Measurements from ENCODE around the gene LSG1.

DNA sequence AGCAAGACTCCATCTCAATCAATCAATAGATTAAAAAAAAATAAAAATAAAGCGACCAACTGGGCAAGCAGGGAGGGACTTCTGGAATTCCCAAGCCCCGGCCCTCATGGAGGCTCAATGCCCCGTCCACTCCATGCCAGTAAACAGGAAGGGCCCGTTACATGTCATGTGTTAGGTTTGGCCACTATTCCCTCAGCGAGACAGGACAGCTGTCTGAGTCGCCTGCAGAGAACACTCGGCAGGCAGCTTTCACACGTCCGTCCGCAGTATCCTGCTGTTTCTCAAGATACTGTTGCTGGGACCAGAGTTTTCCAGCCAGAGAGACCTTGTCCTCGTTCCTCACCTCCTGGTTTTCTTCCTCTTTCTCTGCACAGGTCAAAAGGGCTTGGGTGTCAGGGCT is 56.8 kb downstream of the LSG1 start:
- TF ChIP-seq REST (IDR thresholded peaks at IDR 0.05; ENCODE audit: borderline replicate concordance) (no peak), RAD21 (conservative IDR thresholded peaks at IDR 0.05) (no peak), POLR2AphosphoS5 (IDR thresholded peaks at IDR 0.05) (no peak), SMC3 (conservative IDR thresholded peaks at IDR 0.05; ENCODE audit: poor library complexity) (no peak)
- TF ChIP-seq, protein P1, sequence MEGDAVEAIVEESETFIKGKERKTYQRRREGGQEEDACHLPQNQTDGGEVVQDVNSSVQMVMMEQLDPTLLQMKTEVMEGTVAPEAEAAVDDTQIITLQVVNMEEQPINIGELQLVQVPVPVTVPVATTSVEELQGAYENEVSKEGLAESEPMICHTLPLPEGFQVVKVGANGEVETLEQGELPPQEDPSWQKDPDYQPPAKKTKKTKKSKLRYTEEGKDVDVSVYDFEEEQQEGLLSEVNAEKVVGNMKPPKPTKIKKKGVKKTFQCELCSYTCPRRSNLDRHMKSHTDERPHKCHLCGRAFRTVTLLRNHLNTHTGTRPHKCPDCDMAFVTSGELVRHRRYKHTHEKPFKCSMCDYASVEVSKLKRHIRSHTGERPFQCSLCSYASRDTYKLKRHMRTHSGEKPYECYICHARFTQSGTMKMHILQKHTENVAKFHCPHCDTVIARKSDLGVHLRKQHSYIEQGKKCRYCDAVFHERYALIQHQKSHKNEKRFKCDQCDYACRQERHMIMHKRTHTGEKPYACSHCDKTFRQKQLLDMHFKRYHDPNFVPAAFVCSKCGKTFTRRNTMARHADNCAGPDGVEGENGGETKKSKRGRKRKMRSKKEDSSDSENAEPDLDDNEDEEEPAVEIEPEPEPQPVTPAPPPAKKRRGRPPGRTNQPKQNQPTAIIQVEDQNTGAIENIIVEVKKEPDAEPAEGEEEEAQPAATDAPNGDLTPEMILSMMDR (IDR thresholded peaks at IDR 0.05; ENCODE audit: poor library complexity, severe bottlenecking) = no peak
